Measurements from ENCODE around the gene DYNC2LI1.

The DYNC2LI1 gene

GRCh38 chr2:43810452-43810851 lies 36.6 kb downstream of the DYNC2LI1 start:
- Histone ChIP-seq H3K27ac (ENCODE audit: low read length) (no peak overlapping the region), H3K9me3 (ENCODE audit: insufficient read depth, low read length, severe bottlenecking) (no peaks in the 10 kb centered on the region), H3K9ac (ENCODE audit: low read depth, low read length) (no peak overlapping the region), H3K4me1 (ENCODE audit: insufficient read depth, low read length) (no peaks in the 10 kb centered on the region), H3K4me3 (ENCODE audit: low read depth in 1 of 2, low read length in 2 of 2) (no peak overlapping the region), H2AFZ (ENCODE audit: low read depth, low read length) (no peak overlapping the region), H4K20me1 (ENCODE audit: insufficient read depth, low read length) (no peaks in the 10 kb centered on the region), H3K27me3 (ENCODE audit: insufficient read depth, low read length, poor library complexity) (no peaks in the 10 kb centered on the region), H3K4me2 (ENCODE audit: insufficient read depth, low read length) (no peak overlapping the region), H3K79me2 (ENCODE audit: insufficient read depth, low read length) (no peaks in the 10 kb centered on the region), H3K36me3 (ENCODE audit: insufficient read depth, low read length) (no peaks in the 10 kb centered on the region)
- DNase-seq (no peak), ATAC-seq (ENCODE audit: insufficient read depth, low read depth) (no peak)
- TF ChIP-seq CTCF (IDR thresholded peaks at IDR 0.05; ENCODE audit: borderline replicate concordance, extremely low read depth, low read length, poor library complexity, severe bottlenecking) (no peak), EZH2 (IDR thresholded peaks at IDR 0.05; ENCODE audit: borderline replicate concordance, low read depth, low read length, severe bottlenecking) (no peak)

GRCh38 chr2:43810888-43811287 lies 37.0 kb downstream of the DYNC2LI1 start:
- H3K4me1 ChIP-seq (ENCODE audit: insufficient read depth, low read length): no peaks in the 10 kb centered on the region
- H2AFZ ChIP-seq (ENCODE audit: low read depth, low read length): no peak overlapping the region
- no peaks in the 10 kb centered on the region for H3K79me2 ChIP-seq (ENCODE audit: insufficient read depth, low read length)
- H3K27me3 ChIP-seq (ENCODE audit: insufficient read depth, low read length, poor library complexity): no peaks in the 10 kb centered on the region
- DNase-seq: no peak
- no peak overlapping the region for H3K27ac ChIP-seq (ENCODE audit: low read length)
- H3K36me3 ChIP-seq (ENCODE audit: insufficient read depth, low read length): no peaks in the 10 kb centered on the region
- H4K20me1 ChIP-seq (ENCODE audit: insufficient read depth, low read length): no peaks in the 10 kb centered on the region
- no peak overlapping the region for H3K9ac ChIP-seq (ENCODE audit: low read depth, low read length)
- TF ChIP-seq EZH2 (IDR thresholded peaks at IDR 0.05; ENCODE audit: borderline replicate concordance, low read depth, low read length, severe bottlenecking): no peak
- no peak for TF ChIP-seq CTCF (IDR thresholded peaks at IDR 0.05; ENCODE audit: borderline replicate concordance, extremely low read depth, low read length, poor library complexity, severe bottlenecking)
- H3K9me3 ChIP-seq (ENCODE audit: insufficient read depth, low read length, severe bottlenecking): no peaks in the 10 kb centered on the region
- no peak overlapping the region for H3K4me2 ChIP-seq (ENCODE audit: insufficient read depth, low read length)
- H3K4me3 ChIP-seq (ENCODE audit: low read depth in 1 of 2, low read length in 2 of 2): no peak overlapping the region
- ATAC-seq (ENCODE audit: insufficient read depth, low read depth): no peak

- Histone ChIP-seq H3K4me3 (ENCODE audit: low read depth in 1 of 2, low read length in 2 of 2) (no peak overlapping the region), H3K4me1 (ENCODE audit: insufficient read depth, low read length) (no peaks in the 10 kb centered on the region), H3K36me3 (ENCODE audit: insufficient read depth, low read length) (no peaks in the 10 kb centered on the region), H3K79me2 (ENCODE audit: insufficient read depth, low read length) (no peaks in the 10 kb centered on the region), H3K27me3 (ENCODE audit: insufficient read depth, low read length, poor library complexity) (no peaks in the 10 kb centered on the region), H3K9me3 (ENCODE audit: insufficient read depth, low read length, severe bottlenecking) (no peaks in the 10 kb centered on the region), H3K27ac (ENCODE audit: low read length) (no peak overlapping the region), H3K9ac (ENCODE audit: low read depth, low read length) (no peak overlapping the region), H2AFZ (ENCODE audit: low read depth, low read length) (no peak overlapping the region), H4K20me1 (ENCODE audit: insufficient read depth, low read length) (no peaks in the 10 kb centered on the region), H3K4me2 (ENCODE audit: insufficient read depth, low read length) (no peak overlapping the region)
- ATAC-seq (ENCODE audit: insufficient read depth, low read depth) (no peak), DNase-seq (no peak)
- TF ChIP-seq CTCF (IDR thresholded peaks at IDR 0.05; ENCODE audit: borderline replicate concordance, extremely low read depth, low read length, poor library complexity, severe bottlenecking): no peak
- no peak for TF ChIP-seq EZH2 (IDR thresholded peaks at IDR 0.05; ENCODE audit: borderline replicate concordance, low read depth, low read length, severe bottlenecking)
Observed at GRCh38 chr2:43812006-43812405, 38.2 kb downstream of the DYNC2LI1 start.

- DNase-seq (no peak), ATAC-seq (ENCODE audit: insufficient read depth, low read depth) (no peak)
- H3K4me1 ChIP-seq (ENCODE audit: insufficient read depth, low read length): no peaks in the 10 kb centered on the region
- no peak overlapping the region for H3K4me3 ChIP-seq (ENCODE audit: low read depth in 1 of 2, low read length in 2 of 2)
- H3K27ac ChIP-seq (ENCODE audit: low read length): no peak overlapping the region
- H3K9me3 ChIP-seq (ENCODE audit: insufficient read depth, low read length, severe bottlenecking): no peaks in the 10 kb centered on the region
- no peak overlapping the region for H3K4me2 ChIP-seq (ENCODE audit: insufficient read depth, low read length)
- TF ChIP-seq CTCF (IDR thresholded peaks at IDR 0.05; ENCODE audit: borderline replicate concordance, extremely low read depth, low read length, poor library complexity, severe bottlenecking) (no peak), EZH2 (IDR thresholded peaks at IDR 0.05; ENCODE audit: borderline replicate concordance, low read depth, low read length, severe bottlenecking) (no peak)
- no peak overlapping the region for H2AFZ ChIP-seq (ENCODE audit: low read depth, low read length)
- no peaks in the 10 kb centered on the region for H3K27me3 ChIP-seq (ENCODE audit: insufficient read depth, low read length, poor library complexity)
- H3K9ac ChIP-seq (ENCODE audit: low read depth, low read length): no peak overlapping the region
- H4K20me1 ChIP-seq (ENCODE audit: insufficient read depth, low read length): no peaks in the 10 kb centered on the region
- no peaks in the 10 kb centered on the region for H3K79me2 ChIP-seq (ENCODE audit: insufficient read depth, low read length)
- no peaks in the 10 kb centered on the region for H3K36me3 ChIP-seq (ENCODE audit: insufficient read depth, low read length)
Observed at GRCh38 chr2:43812947-43813346, 39.1 kb downstream of the DYNC2LI1 start.
